GM19452 (cell line): Measurements from ENCODE around the gene PKN2.

Source experiments
- ATAC-seq: cut with Tn5 transposase; IDR thresholded peaks from one replicate; pipeline ENCODE4 v1.9.1; 2021; ENCODE audit not compliant: unreplicated experiment

Gene PKN2

GRCh38 chr1:88683541-88684481, at the start of gene PKN2:
Gene PKN2, plus strand, starts transcription at chr1:88684273. Its CDS starts 308 bp downstream, at chr1:88684581.
- peak; percentile 88 for ATAC-seq

GRCh38 chr1:88634538-88634937, 49.5 kb upstream of the PKN2 start:
- ATAC-seq: no peak

GRCh38 chr1:88640060-88640459, 44.0 kb upstream of the PKN2 start:
- no peak for ATAC-seq

GRCh38 chr1:88645886-88646285, 38.2 kb upstream of the PKN2 start:
- ATAC-seq: no peak

- no peak for ATAC-seq
These were observed 37.4 kb upstream of the PKN2 start for GRCh38 chr1:88646476-88647248.

GRCh38 chr1:88647249-88647645, 36.8 kb upstream of the PKN2 start:
- peak; percentile 70 for ATAC-seq

GRCh38 chr1:88647749-88648415, 36.2 kb upstream of the PKN2 start:
- ATAC-seq: no peak

GRCh38 chr1:88648706-88649105, 35.4 kb upstream of the PKN2 start:
- ATAC-seq: no peak

- ATAC-seq: no peak
These were observed 34.1 kb upstream of the PKN2 start for GRCh38 chr1:88649932-88650331.

GRCh38 chr1:88650676-88651418, 33.2 kb upstream of the PKN2 start:
- ATAC-seq: no peak

GRCh38 chr1:88655140-88655539, 28.9 kb upstream of the PKN2 start:
- no peak for ATAC-seq

- ATAC-seq: no peak
These were observed 28.3 kb upstream of the PKN2 start for GRCh38 chr1:88655685-88656299.

- ATAC-seq: no peak
These were observed 25.7 kb upstream of the PKN2 start for GRCh38 chr1:88658419-88658818.

GRCh38 chr1:88659552-88659951, 24.5 kb upstream of the PKN2 start:
- ATAC-seq: no peak

- no peak for ATAC-seq
These were observed 22.9 kb upstream of the PKN2 start for GRCh38 chr1:88661188-88661587.

- ATAC-seq: peak; percentile 71
These were observed 21.9 kb upstream of the PKN2 start for GRCh38 chr1:88661951-88662699.

GRCh38 chr1:88662723-88663122, 21.4 kb upstream of the PKN2 start:
- peak; percentile 45 for ATAC-seq

GRCh38 chr1:88668405-88668804, 15.7 kb upstream of the PKN2 start:
- no peak for ATAC-seq

- ATAC-seq: no peak
These were observed 13.6 kb upstream of the PKN2 start for GRCh38 chr1:88670462-88670861.

GRCh38 chr1:88673446-88673845, 10.6 kb upstream of the PKN2 start:
- ATAC-seq: no peak
